Measurements from ENCODE around the gene MRPL19. TPM values are rescaled to one million over a fixed set of nuclear protein-coding genes. Genes with fewer than 3 reads are reported as not detected.

MRPL19 gene
- total and polyA plus RNA-seq, 2 of the 13 experiments (the other 11 are each of a cell fraction or from before 2014, with no cell fraction given), result 43.2 to 163 TPM

DNA sequence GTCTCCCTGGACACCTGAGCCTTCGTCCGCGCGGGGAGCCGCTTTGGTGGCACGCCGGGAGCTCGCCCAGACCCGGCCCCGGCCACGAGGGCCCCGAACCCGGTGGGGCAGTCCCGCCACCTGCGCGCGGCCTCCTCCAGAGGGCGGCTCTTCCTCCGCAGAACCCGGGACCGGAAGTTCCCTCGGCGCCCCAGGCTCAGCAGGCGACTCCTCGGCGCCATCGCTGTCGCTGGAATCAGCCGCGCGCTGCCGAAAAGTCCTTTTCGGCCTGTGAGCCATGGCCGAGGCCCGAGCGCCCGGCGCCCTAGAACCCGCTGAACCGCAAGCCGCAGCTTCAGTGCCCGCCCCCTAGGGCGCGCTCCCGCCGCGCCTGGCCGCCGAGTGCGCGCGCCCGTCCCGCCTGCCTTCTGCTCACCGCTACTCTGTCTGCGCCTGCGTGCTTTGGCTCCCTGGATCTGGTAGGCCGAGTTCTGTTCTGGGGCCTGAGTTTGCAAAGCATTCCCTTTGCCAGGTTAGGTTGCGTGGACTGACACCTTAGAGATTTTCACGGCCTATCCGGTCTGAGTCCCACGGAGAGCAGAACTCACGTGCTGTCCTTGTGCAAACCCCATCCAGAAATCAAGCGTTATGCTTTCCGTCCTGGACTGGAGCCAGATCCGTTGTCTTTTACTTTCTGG lies 64.1 kb downstream of the MRPL19 start, which contains the start of gene GCFC2 (continued):
- TF ChIP-seq HDAC6 (IDR thresholded peaks at IDR 0.05; ENCODE audit: low read depth, low read length) (no peak), SOX6 (IDR thresholded peaks at IDR 0.05) (no peak), SOX6 (CRISPR knock-in tag; IDR thresholded peaks at IDR 0.05) (peak; percentile 76), GZF1 (CRISPR knock-in tag; IDR thresholded peaks at IDR 0.05) (peak; percentile 96), ETS1 (CRISPR knock-in tag; IDR thresholded peaks at IDR 0.05) (peak; percentile 99; the same call in 1 of the 2 replicates), HNF4A (CRISPR knock-in tag; IDR thresholded peaks at IDR 0.05) (peak; percentile 37; the same call in 1 of the 2 replicates), NR3C1 (CRISPR knock-in tag; IDR thresholded peaks at IDR 0.05) (peak; percentile 74; the same call in 1 of the 2 replicates), NCOR1 (IDR thresholded peaks at IDR 0.05; ENCODE audit: borderline replicate concordance, low read length) (no peak), ZNF12 (CRISPR knock-in tag; IDR thresholded peaks at IDR 0.05) (peak; percentile 86; the same call in 1 of the 2 replicates), NAIF1 (CRISPR knock-in tag; IDR thresholded peaks at IDR 0.05; ENCODE audit: borderline replicate concordance) (peak; percentile 97), ZNF367 (CRISPR knock-in tag; IDR thresholded peaks at IDR 0.05; ENCODE audit: borderline replicate concordance) (peak; percentile 99), ATF7 (IDR thresholded peaks at IDR 0.05) (no peak), ATF7 (CRISPR knock-in tag; IDR thresholded peaks at IDR 0.05) (peak; percentile 92), TRIM22 (IDR thresholded peaks at IDR 0.05) (no peak), ZSCAN20 (CRISPR knock-in tag; IDR thresholded peaks at IDR 0.05; ENCODE audit: borderline replicate concordance) (peak; percentile 99), ZFP1 (CRISPR knock-in tag; IDR thresholded peaks at IDR 0.05) (no peak; the same call in 1 of the 2 replicates), FIP1L1 (IDR thresholded peaks at IDR 0.05; ENCODE audit: borderline replicate concordance, insufficient read depth, low read depth, low read length) (peak; percentile 89; the same call in 1 of the 2 replicates), SOX5 (CRISPR knock-in tag; IDR thresholded peaks at IDR 0.05; ENCODE audit: borderline replicate concordance) (peak; percentile 70), ZNF382 (CRISPR knock-in tag; IDR thresholded peaks at IDR 0.05; ENCODE audit: borderline replicate concordance) (peak; percentile 60; the same call in 1 of the 2 replicates)
- TF ChIP-seq, protein P1, sequence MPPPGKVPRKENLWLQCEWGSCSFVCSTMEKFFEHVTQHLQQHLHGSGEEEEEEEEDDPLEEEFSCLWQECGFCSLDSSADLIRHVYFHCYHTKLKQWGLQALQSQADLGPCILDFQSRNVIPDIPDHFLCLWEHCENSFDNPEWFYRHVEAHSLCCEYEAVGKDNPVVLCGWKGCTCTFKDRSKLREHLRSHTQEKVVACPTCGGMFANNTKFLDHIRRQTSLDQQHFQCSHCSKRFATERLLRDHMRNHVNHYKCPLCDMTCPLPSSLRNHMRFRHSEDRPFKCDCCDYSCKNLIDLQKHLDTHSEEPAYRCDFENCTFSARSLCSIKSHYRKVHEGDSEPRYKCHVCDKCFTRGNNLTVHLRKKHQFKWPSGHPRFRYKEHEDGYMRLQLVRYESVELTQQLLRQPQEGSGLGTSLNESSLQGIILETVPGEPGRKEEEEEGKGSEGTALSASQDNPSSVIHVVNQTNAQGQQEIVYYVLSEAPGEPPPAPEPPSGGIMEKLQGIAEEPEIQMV (CRISPR knock-in tag; IDR thresholded peaks at IDR 0.05; ENCODE audit: low read depth), result peak; percentile 94
- TF ChIP-seq, protein P2, sequence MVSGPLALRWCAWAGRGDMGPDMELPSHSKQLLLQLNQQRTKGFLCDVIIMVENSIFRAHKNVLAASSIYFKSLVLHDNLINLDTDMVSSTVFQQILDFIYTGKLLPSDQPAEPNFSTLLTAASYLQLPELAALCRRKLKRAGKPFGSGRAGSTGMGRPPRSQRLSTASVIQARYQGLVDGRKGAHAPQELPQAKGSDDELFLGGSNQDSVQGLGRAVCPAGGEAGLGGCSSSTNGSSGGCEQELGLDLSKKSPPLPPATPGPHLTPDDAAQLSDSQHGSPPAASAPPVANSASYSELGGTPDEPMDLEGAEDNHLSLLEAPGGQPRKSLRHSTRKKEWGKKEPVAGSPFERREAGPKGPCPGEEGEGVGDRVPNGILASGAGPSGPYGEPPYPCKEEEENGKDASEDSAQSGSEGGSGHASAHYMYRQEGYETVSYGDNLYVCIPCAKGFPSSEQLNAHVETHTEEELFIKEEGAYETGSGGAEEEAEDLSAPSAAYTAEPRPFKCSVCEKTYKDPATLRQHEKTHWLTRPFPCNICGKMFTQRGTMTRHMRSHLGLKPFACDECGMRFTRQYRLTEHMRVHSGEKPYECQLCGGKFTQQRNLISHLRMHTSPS (CRISPR knock-in tag; IDR thresholded peaks at IDR 0.05; ENCODE audit: low read depth), result peak; percentile 73; the same call in 1 of the 2 replicates
- TF ChIP-seq, protein P3, sequence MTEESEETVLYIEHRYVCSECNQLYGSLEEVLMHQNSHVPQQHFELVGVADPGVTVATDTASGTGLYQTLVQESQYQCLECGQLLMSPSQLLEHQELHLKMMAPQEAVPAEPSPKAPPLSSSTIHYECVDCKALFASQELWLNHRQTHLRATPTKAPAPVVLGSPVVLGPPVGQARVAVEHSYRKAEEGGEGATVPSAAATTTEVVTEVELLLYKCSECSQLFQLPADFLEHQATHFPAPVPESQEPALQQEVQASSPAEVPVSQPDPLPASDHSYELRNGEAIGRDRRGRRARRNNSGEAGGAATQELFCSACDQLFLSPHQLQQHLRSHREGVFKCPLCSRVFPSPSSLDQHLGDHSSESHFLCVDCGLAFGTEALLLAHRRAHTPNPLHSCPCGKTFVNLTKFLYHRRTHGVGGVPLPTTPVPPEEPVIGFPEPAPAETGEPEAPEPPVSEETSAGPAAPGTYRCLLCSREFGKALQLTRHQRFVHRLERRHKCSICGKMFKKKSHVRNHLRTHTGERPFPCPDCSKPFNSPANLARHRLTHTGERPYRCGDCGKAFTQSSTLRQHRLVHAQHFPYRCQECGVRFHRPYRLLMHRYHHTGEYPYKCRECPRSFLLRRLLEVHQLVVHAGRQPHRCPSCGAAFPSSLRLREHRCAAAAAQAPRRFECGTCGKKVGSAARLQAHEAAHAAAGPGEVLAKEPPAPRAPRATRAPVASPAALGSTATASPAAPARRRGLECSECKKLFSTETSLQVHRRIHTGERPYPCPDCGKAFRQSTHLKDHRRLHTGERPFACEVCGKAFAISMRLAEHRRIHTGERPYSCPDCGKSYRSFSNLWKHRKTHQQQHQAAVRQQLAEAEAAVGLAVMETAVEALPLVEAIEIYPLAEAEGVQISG (CRISPR knock-in tag; IDR thresholded peaks at IDR 0.05), result peak; percentile 95

Data from HepG2 (cell line).